WTC11 (cell line): ENCODE results near the gene DHDDS. TPM values are rescaled to one million over a fixed set of nuclear protein-coding genes. Genes with fewer than 3 reads are reported as not detected.
A peak's percentile ranks its signal among the peaks of the same experiment; 100 is the strongest.

Source experiments
- PRRX2 ChIP-seq: fragments of 250-450 bp; sonication (Bioruptor Pico); IDR thresholded peaks from 2 replicates; pipeline ENCODE4 v1.8.0; 2021; ENCODE audit warnings: mild to moderate bottlenecking
- SP1 ChIP-seq: sonication (generic); formaldehyde crosslinking; conservative IDR thresholded peaks from 2 replicates; pipeline ENCODE4 v1.8.1; 2022; ENCODE audit warnings: missing genetic modification reagents
- TEAD1 ChIP-seq: sonication (generic); formaldehyde crosslinking; IDR thresholded peaks from 2 replicates; pipeline ENCODE4 v1.8.0; 2022; ENCODE audit warnings: mild to moderate bottlenecking, missing genetic modification reagents
- ZNF317 ChIP-seq: sonication (generic); formaldehyde crosslinking; IDR thresholded peaks from 2 replicates; pipeline ENCODE4 v1.8.1; 2023; ENCODE audit warnings: low read depth, mild to moderate bottlenecking, moderate library complexity, missing genetic modification reagents, borderline replicate concordance
- total RNA-seq: library from RNA; stranded (reverse); gene quantifications from 3 replicates; pipeline ENCODE4 v1.2.3, GENCODE V29; 2021
- TF ChIP-seq, protein P1 (sequence below): fragments of 250-450 bp; sonication (Bioruptor Pico); conservative IDR thresholded peaks from 2 replicates; pipeline ENCODE4 v1.9.0; 2021; ENCODE audit warnings: mild to moderate bottlenecking
- TF ChIP-seq, protein P2 (sequence below): fragments of 250-450 bp; sonication (Bioruptor Pico); IDR thresholded peaks from 2 replicates; pipeline ENCODE4 v2.1.2; 2022; ENCODE audit warnings: mild to moderate bottlenecking, moderate library complexity
- TF ChIP-seq, protein P3 (sequence below): sonication (generic); formaldehyde crosslinking; IDR thresholded peaks from 2 replicates; pipeline ENCODE4 v1.8.0; 2022; ENCODE audit warnings: mild to moderate bottlenecking, missing genetic modification reagents
- TF ChIP-seq, protein P4 (sequence below): sonication (generic); formaldehyde crosslinking; IDR thresholded peaks from 2 replicates; pipeline ENCODE4 v1.8.1; 2023; ENCODE audit warnings: mild to moderate bottlenecking, missing genetic modification reagents, borderline replicate concordance
- TF ChIP-seq, protein P5 (sequence below): sonication (generic); formaldehyde crosslinking; IDR thresholded peaks from 2 replicates; pipeline ENCODE4 v1.8.1; 2022; ENCODE audit warnings: low read depth, missing genetic modification reagents, borderline replicate concordance
- TF ChIP-seq, protein P6 (sequence below): fragments of 250-450 bp; sonication (Bioruptor Pico); IDR thresholded peaks from 2 replicates; pipeline ENCODE4 v1.9.0; 2021; ENCODE audit warnings: mild to moderate bottlenecking, borderline replicate concordance

The DHDDS gene
- total RNA-seq, 1 experiment from 2014 or later: 55.4 TPM

DNA sequence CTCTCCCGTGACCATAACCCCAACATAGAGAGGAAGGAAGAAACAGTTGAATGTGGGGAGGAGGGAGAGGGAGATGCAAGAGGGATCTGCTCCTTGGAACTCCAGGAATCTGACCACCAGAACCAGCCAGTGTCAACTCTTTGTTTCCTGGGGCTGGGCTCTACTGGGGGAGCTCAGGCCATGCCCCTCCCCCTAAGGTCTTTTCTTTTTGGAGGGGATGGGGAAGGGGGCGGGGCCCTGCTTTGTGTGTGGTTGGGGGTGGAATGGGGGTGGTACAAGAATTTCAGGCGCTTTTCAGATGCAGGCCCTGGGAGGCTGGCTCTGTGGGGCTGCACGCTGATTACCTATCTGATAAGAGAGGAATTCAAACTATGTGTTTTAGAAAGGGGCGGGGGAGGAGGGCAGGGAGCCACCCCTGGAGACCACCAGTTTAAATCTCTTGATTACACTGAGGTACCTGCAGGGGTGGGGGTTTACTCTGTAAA lies 13.2 kb upstream of the DHDDS start (continued):
- TF ChIP-seq, protein P1, sequence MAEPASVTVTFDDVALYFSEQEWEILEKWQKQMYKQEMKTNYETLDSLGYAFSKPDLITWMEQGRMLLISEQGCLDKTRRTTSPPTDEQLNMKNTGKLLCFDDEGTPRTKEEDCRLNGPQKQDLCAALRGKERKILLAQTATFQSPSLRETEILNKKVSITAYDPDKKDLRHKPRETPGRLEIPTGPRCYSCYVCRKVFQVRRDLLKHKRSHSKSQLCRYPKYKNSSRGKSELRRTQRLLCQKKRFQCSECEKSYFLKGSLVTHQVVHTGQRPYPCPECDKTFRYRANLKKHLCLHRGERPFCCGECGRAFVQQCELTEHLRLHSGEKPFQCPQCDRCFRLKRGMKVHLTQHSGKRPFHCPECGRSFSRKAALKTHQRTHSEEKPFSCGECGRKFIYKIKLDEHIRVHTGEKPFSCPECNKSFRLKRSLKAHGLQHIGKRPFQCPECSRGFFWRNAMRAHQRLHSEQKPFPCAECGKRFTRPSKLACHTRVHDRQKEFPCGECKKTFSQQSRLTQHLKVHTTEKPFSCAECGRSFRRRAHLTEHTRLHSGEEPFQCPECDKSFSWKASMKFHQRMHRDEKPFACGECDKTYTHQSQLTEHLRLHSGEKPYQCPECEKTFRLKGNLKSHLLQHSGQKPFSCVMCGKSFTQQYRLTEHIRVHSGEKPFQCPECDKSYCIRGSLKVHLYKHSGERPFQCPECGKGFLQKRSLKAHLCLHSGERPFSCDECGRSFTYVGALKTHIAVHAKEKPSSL (CRISPR knock-in tag): 0 out of 2 replicates have a peak, but pooled peaks have one; percentile 27
- no peak for TF ChIP-seq ZNF317 (CRISPR knock-in tag)
- TF ChIP-seq, protein P2, sequence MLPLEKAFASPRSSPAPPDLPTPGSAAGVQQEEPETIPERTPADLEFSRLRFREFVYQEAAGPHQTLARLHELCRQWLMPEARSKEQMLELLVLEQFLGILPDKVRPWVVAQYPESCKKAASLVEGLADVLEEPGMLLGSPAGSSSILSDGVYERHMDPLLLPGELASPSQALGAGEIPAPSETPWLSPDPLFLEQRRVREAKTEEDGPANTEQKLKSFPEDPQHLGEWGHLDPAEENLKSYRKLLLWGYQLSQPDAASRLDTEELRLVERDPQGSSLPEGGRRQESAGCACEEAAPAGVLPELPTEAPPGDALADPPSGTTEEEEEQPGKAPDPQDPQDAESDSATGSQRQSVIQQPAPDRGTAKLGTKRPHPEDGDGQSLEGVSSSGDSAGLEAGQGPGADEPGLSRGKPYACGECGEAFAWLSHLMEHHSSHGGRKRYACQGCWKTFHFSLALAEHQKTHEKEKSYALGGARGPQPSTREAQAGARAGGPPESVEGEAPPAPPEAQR (CRISPR knock-in tag): no peak
- TF ChIP-seq SP1: peak; percentile 74; the same call in 1 of the 2 replicates
- TF ChIP-seq, protein P3, sequence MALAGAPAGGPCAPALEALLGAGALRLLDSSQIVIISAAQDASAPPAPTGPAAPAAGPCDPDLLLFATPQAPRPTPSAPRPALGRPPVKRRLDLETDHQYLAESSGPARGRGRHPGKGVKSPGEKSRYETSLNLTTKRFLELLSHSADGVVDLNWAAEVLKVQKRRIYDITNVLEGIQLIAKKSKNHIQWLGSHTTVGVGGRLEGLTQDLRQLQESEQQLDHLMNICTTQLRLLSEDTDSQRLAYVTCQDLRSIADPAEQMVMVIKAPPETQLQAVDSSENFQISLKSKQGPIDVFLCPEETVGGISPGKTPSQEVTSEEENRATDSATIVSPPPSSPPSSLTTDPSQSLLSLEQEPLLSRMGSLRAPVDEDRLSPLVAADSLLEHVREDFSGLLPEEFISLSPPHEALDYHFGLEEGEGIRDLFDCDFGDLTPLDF: no peak
- TF ChIP-seq, protein P4, sequence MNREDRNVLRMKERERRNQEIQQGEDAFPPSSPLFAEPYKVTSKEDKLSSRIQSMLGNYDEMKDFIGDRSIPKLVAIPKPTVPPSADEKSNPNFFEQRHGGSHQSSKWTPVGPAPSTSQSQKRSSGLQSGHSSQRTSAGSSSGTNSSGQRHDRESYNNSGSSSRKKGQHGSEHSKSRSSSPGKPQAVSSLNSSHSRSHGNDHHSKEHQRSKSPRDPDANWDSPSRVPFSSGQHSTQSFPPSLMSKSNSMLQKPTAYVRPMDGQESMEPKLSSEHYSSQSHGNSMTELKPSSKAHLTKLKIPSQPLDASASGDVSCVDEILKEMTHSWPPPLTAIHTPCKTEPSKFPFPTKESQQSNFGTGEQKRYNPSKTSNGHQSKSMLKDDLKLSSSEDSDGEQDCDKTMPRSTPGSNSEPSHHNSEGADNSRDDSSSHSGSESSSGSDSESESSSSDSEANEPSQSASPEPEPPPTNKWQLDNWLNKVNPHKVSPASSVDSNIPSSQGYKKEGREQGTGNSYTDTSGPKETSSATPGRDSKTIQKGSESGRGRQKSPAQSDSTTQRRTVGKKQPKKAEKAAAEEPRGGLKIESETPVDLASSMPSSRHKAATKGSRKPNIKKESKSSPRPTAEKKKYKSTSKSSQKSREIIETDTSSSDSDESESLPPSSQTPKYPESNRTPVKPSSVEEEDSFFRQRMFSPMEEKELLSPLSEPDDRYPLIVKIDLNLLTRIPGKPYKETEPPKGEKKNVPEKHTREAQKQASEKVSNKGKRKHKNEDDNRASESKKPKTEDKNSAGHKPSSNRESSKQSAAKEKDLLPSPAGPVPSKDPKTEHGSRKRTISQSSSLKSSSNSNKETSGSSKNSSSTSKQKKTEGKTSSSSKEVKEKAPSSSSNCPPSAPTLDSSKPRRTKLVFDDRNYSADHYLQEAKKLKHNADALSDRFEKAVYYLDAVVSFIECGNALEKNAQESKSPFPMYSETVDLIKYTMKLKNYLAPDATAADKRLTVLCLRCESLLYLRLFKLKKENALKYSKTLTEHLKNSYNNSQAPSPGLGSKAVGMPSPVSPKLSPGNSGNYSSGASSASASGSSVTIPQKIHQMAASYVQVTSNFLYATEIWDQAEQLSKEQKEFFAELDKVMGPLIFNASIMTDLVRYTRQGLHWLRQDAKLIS (CRISPR knock-in tag): no peak
- TF ChIP-seq PRRX2 (CRISPR knock-in tag): no peak
- peak; percentile 76; the same call in 1 of the 2 replicates for TF ChIP-seq TEAD1
- TF ChIP-seq, protein P5, sequence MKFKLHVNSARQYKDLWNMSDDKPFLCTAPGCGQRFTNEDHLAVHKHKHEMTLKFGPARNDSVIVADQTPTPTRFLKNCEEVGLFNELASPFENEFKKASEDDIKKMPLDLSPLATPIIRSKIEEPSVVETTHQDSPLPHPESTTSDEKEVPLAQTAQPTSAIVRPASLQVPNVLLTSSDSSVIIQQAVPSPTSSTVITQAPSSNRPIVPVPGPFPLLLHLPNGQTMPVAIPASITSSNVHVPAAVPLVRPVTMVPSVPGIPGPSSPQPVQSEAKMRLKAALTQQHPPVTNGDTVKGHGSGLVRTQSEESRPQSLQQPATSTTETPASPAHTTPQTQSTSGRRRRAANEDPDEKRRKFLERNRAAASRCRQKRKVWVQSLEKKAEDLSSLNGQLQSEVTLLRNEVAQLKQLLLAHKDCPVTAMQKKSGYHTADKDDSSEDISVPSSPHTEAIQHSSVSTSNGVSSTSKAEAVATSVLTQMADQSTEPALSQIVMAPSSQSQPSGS (CRISPR knock-in tag): no peak
- TF ChIP-seq, protein P6, sequence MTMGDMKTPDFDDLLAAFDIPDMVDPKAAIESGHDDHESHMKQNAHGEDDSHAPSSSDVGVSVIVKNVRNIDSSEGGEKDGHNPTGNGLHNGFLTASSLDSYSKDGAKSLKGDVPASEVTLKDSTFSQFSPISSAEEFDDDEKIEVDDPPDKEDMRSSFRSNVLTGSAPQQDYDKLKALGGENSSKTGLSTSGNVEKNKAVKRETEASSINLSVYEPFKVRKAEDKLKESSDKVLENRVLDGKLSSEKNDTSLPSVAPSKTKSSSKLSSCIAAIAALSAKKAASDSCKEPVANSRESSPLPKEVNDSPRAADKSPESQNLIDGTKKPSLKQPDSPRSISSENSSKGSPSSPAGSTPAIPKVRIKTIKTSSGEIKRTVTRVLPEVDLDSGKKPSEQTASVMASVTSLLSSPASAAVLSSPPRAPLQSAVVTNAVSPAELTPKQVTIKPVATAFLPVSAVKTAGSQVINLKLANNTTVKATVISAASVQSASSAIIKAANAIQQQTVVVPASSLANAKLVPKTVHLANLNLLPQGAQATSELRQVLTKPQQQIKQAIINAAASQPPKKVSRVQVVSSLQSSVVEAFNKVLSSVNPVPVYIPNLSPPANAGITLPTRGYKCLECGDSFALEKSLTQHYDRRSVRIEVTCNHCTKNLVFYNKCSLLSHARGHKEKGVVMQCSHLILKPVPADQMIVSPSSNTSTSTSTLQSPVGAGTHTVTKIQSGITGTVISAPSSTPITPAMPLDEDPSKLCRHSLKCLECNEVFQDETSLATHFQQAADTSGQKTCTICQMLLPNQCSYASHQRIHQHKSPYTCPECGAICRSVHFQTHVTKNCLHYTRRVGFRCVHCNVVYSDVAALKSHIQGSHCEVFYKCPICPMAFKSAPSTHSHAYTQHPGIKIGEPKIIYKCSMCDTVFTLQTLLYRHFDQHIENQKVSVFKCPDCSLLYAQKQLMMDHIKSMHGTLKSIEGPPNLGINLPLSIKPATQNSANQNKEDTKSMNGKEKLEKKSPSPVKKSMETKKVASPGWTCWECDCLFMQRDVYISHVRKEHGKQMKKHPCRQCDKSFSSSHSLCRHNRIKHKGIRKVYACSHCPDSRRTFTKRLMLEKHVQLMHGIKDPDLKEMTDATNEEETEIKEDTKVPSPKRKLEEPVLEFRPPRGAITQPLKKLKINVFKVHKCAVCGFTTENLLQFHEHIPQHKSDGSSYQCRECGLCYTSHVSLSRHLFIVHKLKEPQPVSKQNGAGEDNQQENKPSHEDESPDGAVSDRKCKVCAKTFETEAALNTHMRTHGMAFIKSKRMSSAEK (CRISPR knock-in tag): no peak
